HEK293 (cell line): Measurements from ENCODE around the gene NHERF2.

Experiments used
- CTCF ChIA-PET: fragments of 350-600 bp; formaldehyde crosslinking; extraction: SDS; loops from one replicate; lab custom pipeline; 2021; ENCODE audit warnings: antibody characterized with exemption; lab: Yijun Ruan, JAX
- POLR2A ChIA-PET: fragments of 300-600 bp; formaldehyde crosslinking; extraction: SDS; loops from one replicate; lab custom pipeline; 2020; ENCODE audit warnings: antibody characterized with exemption, inconsistent platforms; lab: Yijun Ruan, JAX
- H3K27ac ChIP-seq: fragments of 200-500 bp; sonication (Bioruptor generic); 2 replicates; pipeline ENCODE4 v1.5.1; 2014; ENCODE audit warnings: low read depth, low read length, control low read depth, inconsistent platforms; ENCODE audit errors: extremely low read depth
- H3K36me3 ChIP-seq, 2 experiments: fragments of 200-500 bp in 1 of 2; sonication (Bioruptor generic) in 1 of 2; 1 replicate in 1 of 2; 2 replicates in 1 of 2; pipeline ENCODE4 v1.5.1; 2014 to 2017; ENCODE audit warnings: inconsistent platforms in 2 of 2, low read length in 2 of 2; ENCODE audit not compliant: control insufficient read depth in 2 of 2, insufficient read depth in 1 of 2
- H3K4me1 ChIP-seq: fragments of 200-500 bp; sonication (Bioruptor generic); 2 replicates; pipeline ENCODE4 v1.5.1; 2014; ENCODE audit warnings: mild to moderate bottlenecking, low read length, inconsistent platforms; ENCODE audit not compliant: control insufficient read depth, insufficient read depth
- H3K4me3 ChIP-seq: 2 replicates; pipeline ENCODE4 v1.5.1; 2011; ENCODE audit warnings: low read depth, mild to moderate bottlenecking, control low read depth, low read length, moderate library complexity
- H3K9me3 ChIP-seq: fragments of 200-500 bp; sonication (Bioruptor generic); 2 replicates; pipeline ENCODE4 v1.5.1; 2014; ENCODE audit warnings: low read depth, low read length, inconsistent platforms; ENCODE audit not compliant: control insufficient read depth, insufficient read depth
- GLI2 ChIP-seq: fragments of 450-650 bp; formaldehyde crosslinking; IDR thresholded peaks from 2 replicates; pipeline ENCODE4; 2017; ENCODE audit warnings: missing biosample characterization, missing genetic modification characterization, low read depth, borderline replicate concordance
- GLIS2 ChIP-seq: fragments of 450-650 bp; formaldehyde crosslinking; IDR thresholded peaks from 2 replicates; pipeline ENCODE4 v1.5.1; 2016; ENCODE audit warnings: missing biosample characterization, missing genetic modification characterization
- KLF8 ChIP-seq: fragments of 450-650 bp; formaldehyde crosslinking; IDR thresholded peaks from 2 replicates; pipeline ENCODE4 v1.5.1; 2016; ENCODE audit warnings: missing biosample characterization, missing genetic modification characterization
- MZF1 ChIP-seq: fragments of 450-650 bp; formaldehyde crosslinking; IDR thresholded peaks from 2 replicates; pipeline ENCODE4 v1.5.1; 2017; ENCODE audit warnings: missing biosample characterization, missing genetic modification characterization, borderline replicate concordance
- PRDM1 ChIP-seq: fragments of 450-650 bp; formaldehyde crosslinking; IDR thresholded peaks from 2 replicates; pipeline ENCODE4; 2016; ENCODE audit warnings: missing biosample characterization, missing genetic modification characterization
- SP2 ChIP-seq: fragments of 450-650 bp; formaldehyde crosslinking; IDR thresholded peaks from 2 replicates; pipeline ENCODE4 v1.5.1; 2016; ENCODE audit warnings: missing biosample characterization, missing genetic modification characterization
- WT1 ChIP-seq: fragments of 450-650 bp; formaldehyde crosslinking; IDR thresholded peaks from 2 replicates; pipeline ENCODE4 v1.5.1; 2016; ENCODE audit warnings: missing biosample characterization, missing genetic modification characterization
- ZFP41 ChIP-seq: fragments of 450-650 bp; formaldehyde crosslinking; IDR thresholded peaks from 2 replicates; pipeline ENCODE4 v1.5.1; 2016; ENCODE audit warnings: missing biosample characterization, missing genetic modification characterization, borderline replicate concordance
- ZNF112 ChIP-seq: fragments of 450-650 bp; formaldehyde crosslinking; IDR thresholded peaks from 2 replicates; pipeline ENCODE4 v1.5.0; 2017; ENCODE audit warnings: missing biosample characterization, missing genetic modification characterization
- ZNF146 ChIP-seq: fragments of 450-650 bp; formaldehyde crosslinking; IDR thresholded peaks from 2 replicates; pipeline ENCODE4 v1.5.1; 2016; ENCODE audit warnings: missing biosample characterization, missing genetic modification characterization
- ZNF155 ChIP-seq: fragments of 450-650 bp; formaldehyde crosslinking; IDR thresholded peaks from 2 replicates; pipeline ENCODE4 v1.5.1; 2016; ENCODE audit warnings: missing biosample characterization, missing genetic modification characterization
- ZNF248 ChIP-seq: fragments of 450-650 bp; formaldehyde crosslinking; IDR thresholded peaks from 2 replicates; pipeline ENCODE4 v1.5.1; 2017; ENCODE audit warnings: missing biosample characterization, missing genetic modification characterization
- ZNF391 ChIP-seq: fragments of 450-650 bp; formaldehyde crosslinking; IDR thresholded peaks from 2 replicates; pipeline ENCODE4 v1.5.1; 2016; ENCODE audit warnings: low read depth, missing biosample characterization, missing genetic modification characterization, borderline replicate concordance
- ZNF596 ChIP-seq: fragments of 450-650 bp; IDR thresholded peaks from 2 replicates; pipeline ENCODE4 v1.5.0; 2018; ENCODE audit warnings: missing biosample characterization, mild to moderate bottlenecking, missing genetic modification characterization, moderate library complexity
- ZNF792 ChIP-seq: fragments of 450-650 bp; formaldehyde crosslinking; IDR thresholded peaks from 2 replicates; pipeline ENCODE4 v1.5.1; 2016; ENCODE audit warnings: missing biosample characterization, missing genetic modification characterization
- ZNF837 ChIP-seq: fragments of 450-650 bp; formaldehyde crosslinking; IDR thresholded peaks from 2 replicates; pipeline ENCODE4 v1.5.1; 2016; ENCODE audit warnings: missing biosample characterization, missing genetic modification characterization
- TF ChIP-seq, protein P1 (sequence below): fragments of 450-650 bp; formaldehyde crosslinking; IDR thresholded peaks from 2 replicates; pipeline ENCODE4 v1.5.1; 2016; ENCODE audit warnings: missing biosample characterization, missing genetic modification characterization
- TF ChIP-seq, protein P2 (sequence below): fragments of 450-650 bp; formaldehyde crosslinking; IDR thresholded peaks from 2 replicates; pipeline ENCODE4 v1.5.1; 2017; ENCODE audit warnings: missing biosample characterization, missing genetic modification characterization
- TF ChIP-seq, protein P3 (sequence below): fragments of 450-650 bp; formaldehyde crosslinking; IDR thresholded peaks from 2 replicates; pipeline ENCODE4 v1.5.1; 2017; ENCODE audit warnings: missing biosample characterization, missing genetic modification characterization
- TF ChIP-seq, protein P4 (sequence below): fragments of 450-650 bp; formaldehyde crosslinking; IDR thresholded peaks from 2 replicates; pipeline ENCODE4 v1.5.1; 2017; ENCODE audit warnings: missing biosample characterization, missing genetic modification characterization
- TF ChIP-seq, protein P5 (sequence below): fragments of 450-650 bp; formaldehyde crosslinking; IDR thresholded peaks from 2 replicates; pipeline ENCODE4 v1.5.1; 2016; ENCODE audit warnings: missing biosample characterization, missing genetic modification characterization, borderline replicate concordance
- TF ChIP-seq, protein P6 (sequence below): fragments of 450-650 bp; formaldehyde crosslinking; IDR thresholded peaks from 2 replicates; pipeline ENCODE4 v1.5.1; 2016; ENCODE audit warnings: missing biosample characterization, missing genetic modification characterization

The NHERF2 gene

DNA sequence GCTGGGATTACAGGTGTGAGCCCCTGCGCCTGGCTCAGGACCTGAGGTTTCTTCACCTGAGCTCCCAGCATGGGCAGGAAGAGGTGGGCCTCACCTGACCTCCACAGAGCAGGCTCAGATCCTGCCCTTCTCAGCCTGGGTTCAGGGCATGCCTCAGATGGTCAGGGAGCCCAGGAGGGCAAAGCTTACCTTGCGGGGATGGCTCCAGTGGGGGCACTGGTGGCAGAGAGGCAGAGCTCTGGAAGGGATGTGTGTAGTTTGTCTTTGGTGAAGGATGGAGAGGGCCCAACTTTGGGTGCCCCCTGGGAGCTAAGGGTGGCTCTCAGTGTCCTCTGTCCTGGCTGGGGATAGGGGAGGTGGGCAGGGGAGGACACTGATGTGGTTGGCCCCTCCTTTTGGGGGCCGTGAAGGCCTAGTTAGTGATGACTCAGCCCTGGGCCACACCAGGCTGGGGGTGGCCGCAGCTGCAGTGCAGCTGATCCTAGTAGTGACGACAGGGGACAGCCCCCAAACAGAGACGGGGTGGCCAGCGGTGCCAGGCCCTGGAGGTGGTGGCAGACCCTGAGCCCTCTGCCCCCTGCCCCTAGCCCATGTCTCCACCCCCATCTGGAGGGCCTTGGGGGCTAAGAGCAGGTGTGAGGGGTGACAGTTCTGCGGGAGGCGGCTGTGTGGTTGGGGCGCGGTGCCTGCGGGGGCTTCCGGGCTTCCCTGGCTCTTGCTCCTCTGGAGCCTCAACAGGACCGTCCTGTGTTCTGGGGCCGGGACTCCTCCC is 5.8 kb downstream of the NHERF2 start:
- H3K9me3 ChIP-seq, result no peaks in the 10 kb centered on the region
- peaks cover 0 to 15% of the 10 kb centered on the region in 2 experiments; a peak in 1 of 3 replicates for H3K36me3 ChIP-seq
- POLR2A ChIA-PET, result interaction anchor here (2.6 kb wide), 1 partner anchor 123 kb away, joined by 16 read pairs; the partner anchor contains the start of gene TRAF7
- CTCF ChIA-PET, result interaction anchor here (0.8 to 1.0 kb wide), 3 partner anchors 14 to 108 kb away, joined by 3 to 5 read pairs (median 3); no protein-coding TSS in a partner anchor
- peaks cover 4% of the 10 kb centered on the region; the same call in 1 of the 2 replicates for H3K4me1 ChIP-seq
- no peak overlapping the region for H3K27ac ChIP-seq
- H3K4me3 ChIP-seq, result no peak overlapping the region
- TF ChIP-seq ZNF248 (tag by site-specific recombination) (no peak), MZF1 (tag by site-specific recombination) (no peak), KLF8 (tag by site-specific recombination) (no peak), ZNF112 (tag by site-specific recombination) (no peak), PRDM1 (no peak), ZNF146 (no peak), ZFP41 (tag by site-specific recombination) (no peak), ZNF391 (tag by site-specific recombination) (no peak), ZNF155 (tag by site-specific recombination) (no peak), WT1 (tag by site-specific recombination) (no peak), GLI2 (tag by site-specific recombination) (no peak), ZNF792 (tag by site-specific recombination) (no peak), ZNF596 (tag by site-specific recombination) (no peak), SP2 (tag by site-specific recombination) (peak; percentile 15; the same call in 1 of the 2 replicates), ZNF837 (tag by site-specific recombination) (no peak), GLIS2 (tag by site-specific recombination) (peak; percentile 54)
- TF ChIP-seq, protein P1, sequence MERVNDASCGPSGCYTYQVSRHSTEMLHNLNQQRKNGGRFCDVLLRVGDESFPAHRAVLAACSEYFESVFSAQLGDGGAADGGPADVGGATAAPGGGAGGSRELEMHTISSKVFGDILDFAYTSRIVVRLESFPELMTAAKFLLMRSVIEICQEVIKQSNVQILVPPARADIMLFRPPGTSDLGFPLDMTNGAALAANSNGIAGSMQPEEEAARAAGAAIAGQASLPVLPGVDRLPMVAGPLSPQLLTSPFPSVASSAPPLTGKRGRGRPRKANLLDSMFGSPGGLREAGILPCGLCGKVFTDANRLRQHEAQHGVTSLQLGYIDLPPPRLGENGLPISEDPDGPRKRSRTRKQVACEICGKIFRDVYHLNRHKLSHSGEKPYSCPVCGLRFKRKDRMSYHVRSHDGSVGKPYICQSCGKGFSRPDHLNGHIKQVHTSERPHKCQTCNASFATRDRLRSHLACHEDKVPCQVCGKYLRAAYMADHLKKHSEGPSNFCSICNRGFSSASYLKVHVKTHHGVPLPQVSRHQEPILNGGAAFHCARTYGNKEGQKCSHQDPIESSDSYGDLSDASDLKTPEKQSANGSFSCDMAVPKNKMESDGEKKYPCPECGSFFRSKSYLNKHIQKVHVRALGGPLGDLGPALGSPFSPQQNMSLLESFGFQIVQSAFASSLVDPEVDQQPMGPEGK (tag by site-specific recombination), result peak; percentile 76; the same call in 1 of the 2 replicates
- TF ChIP-seq, protein P2, sequence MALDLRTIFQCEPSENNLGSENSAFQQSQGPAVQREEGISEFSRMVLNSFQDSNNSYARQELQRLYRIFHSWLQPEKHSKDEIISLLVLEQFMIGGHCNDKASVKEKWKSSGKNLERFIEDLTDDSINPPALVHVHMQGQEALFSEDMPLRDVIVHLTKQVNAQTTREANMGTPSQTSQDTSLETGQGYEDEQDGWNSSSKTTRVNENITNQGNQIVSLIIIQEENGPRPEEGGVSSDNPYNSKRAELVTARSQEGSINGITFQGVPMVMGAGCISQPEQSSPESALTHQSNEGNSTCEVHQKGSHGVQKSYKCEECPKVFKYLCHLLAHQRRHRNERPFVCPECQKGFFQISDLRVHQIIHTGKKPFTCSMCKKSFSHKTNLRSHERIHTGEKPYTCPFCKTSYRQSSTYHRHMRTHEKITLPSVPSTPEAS (tag by site-specific recombination), result no peak
- TF ChIP-seq, protein P3, sequence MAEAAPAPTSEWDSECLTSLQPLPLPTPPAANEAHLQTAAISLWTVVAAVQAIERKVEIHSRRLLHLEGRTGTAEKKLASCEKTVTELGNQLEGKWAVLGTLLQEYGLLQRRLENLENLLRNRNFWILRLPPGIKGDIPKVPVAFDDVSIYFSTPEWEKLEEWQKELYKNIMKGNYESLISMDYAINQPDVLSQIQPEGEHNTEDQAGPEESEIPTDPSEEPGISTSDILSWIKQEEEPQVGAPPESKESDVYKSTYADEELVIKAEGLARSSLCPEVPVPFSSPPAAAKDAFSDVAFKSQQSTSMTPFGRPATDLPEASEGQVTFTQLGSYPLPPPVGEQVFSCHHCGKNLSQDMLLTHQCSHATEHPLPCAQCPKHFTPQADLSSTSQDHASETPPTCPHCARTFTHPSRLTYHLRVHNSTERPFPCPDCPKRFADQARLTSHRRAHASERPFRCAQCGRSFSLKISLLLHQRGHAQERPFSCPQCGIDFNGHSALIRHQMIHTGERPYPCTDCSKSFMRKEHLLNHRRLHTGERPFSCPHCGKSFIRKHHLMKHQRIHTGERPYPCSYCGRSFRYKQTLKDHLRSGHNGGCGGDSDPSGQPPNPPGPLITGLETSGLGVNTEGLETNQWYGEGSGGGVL (tag by site-specific recombination), result no peak
- TF ChIP-seq, protein P4, sequence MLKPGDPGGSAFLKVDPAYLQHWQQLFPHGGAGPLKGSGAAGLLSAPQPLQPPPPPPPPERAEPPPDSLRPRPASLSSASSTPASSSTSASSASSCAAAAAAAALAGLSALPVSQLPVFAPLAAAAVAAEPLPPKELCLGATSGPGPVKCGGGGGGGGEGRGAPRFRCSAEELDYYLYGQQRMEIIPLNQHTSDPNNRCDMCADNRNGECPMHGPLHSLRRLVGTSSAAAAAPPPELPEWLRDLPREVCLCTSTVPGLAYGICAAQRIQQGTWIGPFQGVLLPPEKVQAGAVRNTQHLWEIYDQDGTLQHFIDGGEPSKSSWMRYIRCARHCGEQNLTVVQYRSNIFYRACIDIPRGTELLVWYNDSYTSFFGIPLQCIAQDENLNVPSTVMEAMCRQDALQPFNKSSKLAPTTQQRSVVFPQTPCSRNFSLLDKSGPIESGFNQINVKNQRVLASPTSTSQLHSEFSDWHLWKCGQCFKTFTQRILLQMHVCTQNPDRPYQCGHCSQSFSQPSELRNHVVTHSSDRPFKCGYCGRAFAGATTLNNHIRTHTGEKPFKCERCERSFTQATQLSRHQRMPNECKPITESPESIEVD (tag by site-specific recombination), result no peak
- TF ChIP-seq, protein P5, sequence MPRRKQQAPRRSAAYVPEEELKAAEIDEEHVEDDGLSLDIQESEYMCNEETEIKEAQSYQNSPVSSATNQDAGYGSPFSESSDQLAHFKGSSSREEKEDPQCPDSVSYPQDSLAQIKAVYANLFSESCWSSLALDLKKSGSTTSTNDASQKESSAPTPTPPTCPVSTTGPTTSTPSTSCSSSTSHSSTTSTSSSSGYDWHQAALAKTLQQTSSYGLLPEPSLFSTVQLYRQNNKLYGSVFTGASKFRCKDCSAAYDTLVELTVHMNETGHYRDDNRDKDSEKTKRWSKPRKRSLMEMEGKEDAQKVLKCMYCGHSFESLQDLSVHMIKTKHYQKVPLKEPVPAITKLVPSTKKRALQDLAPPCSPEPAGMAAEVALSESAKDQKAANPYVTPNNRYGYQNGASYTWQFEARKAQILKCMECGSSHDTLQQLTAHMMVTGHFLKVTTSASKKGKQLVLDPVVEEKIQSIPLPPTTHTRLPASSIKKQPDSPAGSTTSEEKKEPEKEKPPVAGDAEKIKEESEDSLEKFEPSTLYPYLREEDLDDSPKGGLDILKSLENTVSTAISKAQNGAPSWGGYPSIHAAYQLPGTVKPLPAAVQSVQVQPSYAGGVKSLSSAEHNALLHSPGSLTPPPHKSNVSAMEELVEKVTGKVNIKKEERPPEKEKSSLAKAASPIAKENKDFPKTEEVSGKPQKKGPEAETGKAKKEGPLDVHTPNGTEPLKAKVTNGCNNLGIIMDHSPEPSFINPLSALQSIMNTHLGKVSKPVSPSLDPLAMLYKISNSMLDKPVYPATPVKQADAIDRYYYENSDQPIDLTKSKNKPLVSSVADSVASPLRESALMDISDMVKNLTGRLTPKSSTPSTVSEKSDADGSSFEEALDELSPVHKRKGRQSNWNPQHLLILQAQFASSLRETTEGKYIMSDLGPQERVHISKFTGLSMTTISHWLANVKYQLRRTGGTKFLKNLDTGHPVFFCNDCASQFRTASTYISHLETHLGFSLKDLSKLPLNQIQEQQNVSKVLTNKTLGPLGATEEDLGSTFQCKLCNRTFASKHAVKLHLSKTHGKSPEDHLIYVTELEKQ (tag by site-specific recombination), result no peak
- TF ChIP-seq, protein P6, sequence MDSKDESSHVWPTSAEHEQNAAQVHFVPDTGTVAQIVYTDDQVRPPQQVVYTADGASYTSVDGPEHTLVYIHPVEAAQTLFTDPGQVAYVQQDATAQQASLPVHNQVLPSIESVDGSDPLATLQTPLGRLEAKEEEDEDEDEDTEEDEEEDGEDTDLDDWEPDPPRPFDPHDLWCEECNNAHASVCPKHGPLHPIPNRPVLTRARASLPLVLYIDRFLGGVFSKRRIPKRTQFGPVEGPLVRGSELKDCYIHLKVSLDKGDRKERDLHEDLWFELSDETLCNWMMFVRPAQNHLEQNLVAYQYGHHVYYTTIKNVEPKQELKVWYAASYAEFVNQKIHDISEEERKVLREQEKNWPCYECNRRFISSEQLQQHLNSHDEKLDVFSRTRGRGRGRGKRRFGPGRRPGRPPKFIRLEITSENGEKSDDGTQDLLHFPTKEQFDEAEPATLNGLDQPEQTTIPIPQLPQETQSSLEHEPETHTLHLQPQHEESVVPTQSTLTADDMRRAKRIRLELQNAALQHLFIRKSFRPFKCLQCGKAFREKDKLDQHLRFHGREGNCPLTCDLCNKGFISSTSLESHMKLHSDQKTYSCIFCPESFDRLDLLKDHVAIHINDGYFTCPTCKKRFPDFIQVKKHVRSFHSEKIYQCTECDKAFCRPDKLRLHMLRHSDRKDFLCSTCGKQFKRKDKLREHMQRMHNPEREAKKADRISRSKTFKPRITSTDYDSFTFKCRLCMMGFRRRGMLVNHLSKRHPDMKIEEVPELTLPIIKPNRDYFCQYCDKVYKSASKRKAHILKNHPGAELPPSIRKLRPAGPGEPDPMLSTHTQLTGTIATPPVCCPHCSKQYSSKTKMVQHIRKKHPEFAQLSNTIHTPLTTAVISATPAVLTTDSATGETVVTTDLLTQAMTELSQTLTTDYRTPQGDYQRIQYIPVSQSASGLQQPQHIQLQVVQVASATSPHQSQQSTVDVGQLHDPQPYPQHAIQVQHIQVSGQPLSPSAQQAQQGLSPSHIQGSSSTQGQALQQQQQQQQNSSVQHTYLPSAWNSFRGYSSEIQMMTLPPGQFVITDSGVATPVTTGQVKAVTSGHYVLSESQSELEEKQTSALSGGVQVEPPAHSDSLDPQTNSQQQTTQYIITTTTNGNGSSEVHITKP (tag by site-specific recombination), result no peak
